ENCODE results near the gene ZNF365. TPM values are rescaled to one million over a fixed set of nuclear protein-coding genes. Genes with fewer than 3 reads are reported as not detected.
"Not testable (repeated sequence)": the region's sequence is repeated elsewhere in the genome, so short reads cannot be mapped to it uniquely, and the experiment has no call there.

ZNF365 gene
- total RNA-seq, 1 donor from 2014 or later = not detected

DNA sequence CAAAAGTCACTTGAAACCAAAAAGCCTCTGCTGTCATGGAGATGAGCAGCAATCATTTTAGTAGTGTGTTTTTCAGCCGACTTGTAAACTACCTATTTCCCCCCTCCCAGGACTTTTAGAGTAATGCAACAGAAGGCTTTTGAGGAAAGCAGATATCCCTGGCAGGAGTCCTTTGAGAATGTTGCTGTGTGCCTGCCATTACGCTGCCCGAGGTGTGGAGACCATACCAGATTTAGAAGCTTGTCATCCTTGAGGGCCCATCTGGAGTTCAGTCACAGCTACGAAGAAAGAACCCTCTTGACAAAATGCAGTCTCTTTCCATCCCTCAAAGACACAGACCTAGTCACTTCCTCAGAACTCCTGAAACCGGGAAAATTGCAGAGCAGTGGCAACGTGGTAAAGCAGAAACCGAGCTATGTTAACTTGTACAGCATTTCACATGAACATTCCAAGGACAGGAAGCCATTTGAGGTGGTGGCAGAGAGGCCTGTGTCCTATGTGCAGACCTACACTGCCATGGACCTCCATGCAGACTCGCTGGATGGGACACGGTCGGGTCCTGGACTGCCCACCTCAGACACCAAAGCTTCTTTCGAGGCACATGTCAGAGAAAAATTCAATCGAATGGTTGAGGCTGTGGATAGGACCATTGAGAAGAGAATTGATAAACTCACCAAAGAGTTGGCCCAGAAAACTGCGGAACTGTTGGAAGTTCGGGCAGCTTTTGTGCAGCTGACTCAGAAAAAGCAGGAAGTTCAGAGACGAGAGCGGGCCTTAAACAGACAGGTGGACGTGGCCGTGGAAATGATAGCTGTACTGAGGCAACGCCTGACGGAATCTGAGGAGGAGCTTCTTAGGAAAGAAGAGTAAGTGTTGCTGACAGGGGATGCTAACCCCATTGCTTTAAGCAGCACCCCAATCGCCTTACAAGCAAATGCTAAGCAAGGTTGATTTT, 2.2 kb downstream of the ZNF365 start:
- no peak for ATAC-seq
- DNase-seq (ENCODE audit: missing footprints) = no peak
- intact Hi-C loops (cut with DNase I) = no loop called here

DNA sequence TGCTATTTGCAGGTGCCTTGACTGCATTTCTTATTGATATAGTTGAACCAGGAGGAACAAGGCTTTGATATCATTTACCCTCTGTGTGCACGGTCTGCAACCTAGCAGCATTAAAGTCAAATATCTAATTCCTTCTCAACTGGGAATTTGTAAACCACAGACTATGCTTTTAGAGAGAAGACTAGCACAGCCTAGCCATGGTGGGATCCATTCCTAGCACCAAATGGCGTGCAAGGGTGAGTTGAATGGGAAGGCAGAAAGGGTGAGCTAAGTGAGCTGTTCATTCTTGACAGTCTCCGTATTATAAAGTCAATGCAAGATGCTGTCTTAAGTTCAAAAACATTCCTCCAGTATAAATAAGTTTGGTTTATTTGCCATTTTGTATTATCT, 2.9 kb downstream of the ZNF365 start:
- intact Hi-C loops (cut with DNase I) = no loop called here
- no peak for DNase-seq (ENCODE audit: missing footprints)
- ATAC-seq = no peak

DNA sequence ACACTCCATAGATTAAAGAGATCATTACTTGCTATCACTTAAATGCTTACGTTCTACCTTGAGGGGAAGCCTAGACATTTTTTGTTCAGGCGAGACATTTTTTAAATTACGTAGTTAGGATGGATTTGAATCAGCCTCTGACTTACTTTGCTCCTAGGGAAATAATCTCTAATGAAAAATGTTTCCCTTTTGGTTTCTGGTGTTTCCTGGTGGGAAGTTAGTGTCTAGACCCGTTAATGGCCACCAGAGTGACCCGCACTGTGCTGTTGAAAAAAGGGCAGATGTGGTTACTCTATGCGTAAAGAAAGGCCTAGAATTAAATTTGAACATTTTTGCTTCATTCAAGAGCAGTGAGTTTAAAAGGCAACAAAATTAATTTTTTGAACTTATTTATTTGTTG, 3.8 kb downstream of the ZNF365 start:
- no peak for DNase-seq (ENCODE audit: missing footprints)
- intact Hi-C loops (cut with DNase I) = no loop called here
- no peak for ATAC-seq

DNA sequence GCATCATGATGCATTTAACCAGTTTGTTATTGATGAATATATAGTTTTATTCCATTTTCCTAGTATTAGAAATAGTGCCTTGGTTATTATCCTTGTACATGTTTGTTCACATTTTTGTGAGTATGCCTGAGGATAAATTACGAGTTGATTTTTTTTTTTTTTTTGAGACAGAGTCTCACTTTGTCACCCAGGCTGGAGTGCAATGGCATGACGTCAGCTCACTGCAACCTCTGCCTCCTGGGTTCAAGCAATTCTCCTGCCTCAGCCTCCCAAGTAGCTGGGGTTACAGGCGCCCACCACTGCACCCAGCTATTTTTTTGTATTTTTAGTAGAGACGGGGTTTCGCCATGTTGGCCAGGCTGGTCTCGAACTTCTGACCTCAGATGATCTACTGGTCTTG, 4.7 kb downstream of the ZNF365 start:
- intact Hi-C loops (cut with DNase I) = not testable (repeated sequence)

DNA sequence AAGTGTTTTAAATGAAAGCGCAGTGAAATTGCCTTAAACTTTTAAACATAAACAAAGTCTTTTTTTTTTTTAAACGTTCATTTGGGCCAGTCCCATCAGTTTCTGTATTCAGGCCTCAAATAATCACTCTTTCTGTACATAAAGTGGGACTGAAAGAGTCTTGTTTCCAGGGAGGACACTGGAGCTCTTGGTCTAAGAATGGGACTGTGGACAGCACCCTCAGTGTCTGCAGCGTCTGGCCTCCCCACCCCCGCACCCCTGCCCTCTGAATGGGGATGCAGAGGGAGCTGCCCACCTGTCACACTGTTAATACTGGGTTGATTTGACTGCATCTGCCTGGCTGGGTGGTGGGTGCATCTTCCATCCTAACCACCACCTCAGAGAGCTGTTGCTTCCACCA, 5.2 kb downstream of the ZNF365 start:
- intact Hi-C loops (cut with DNase I) = no loop called here
- ATAC-seq (no peak), DNase-seq (ENCODE audit: missing footprints) (no peak)

More for the DNA sequence above, 4.7 kb downstream of the ZNF365 start:
- not testable (repeated sequence) for DNase-seq (ENCODE audit: missing footprints); ATAC-seq

DNA sequence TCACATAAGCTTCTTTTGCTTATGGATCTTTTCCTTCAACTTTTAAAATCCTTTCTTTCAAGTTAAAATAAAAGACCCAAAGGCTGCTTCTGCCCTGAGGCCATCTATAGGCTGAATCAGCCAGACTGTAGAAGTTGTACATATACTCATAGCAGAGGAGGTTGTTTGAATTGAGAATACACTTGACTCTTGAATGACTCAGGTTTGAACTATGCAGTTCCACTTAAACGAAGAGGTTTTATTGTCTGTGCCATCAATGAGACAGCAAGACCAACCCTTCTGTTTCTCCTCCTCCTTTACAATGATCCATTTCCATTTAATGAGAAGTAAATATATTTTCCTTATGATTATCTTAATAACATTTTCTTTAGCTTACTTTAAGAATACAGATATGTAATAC, 5.8 kb downstream of the ZNF365 start:
- ATAC-seq = no peak
- intact Hi-C loops (cut with DNase I) = no loop called here
- DNase-seq (ENCODE audit: missing footprints) = no peak

DNA sequence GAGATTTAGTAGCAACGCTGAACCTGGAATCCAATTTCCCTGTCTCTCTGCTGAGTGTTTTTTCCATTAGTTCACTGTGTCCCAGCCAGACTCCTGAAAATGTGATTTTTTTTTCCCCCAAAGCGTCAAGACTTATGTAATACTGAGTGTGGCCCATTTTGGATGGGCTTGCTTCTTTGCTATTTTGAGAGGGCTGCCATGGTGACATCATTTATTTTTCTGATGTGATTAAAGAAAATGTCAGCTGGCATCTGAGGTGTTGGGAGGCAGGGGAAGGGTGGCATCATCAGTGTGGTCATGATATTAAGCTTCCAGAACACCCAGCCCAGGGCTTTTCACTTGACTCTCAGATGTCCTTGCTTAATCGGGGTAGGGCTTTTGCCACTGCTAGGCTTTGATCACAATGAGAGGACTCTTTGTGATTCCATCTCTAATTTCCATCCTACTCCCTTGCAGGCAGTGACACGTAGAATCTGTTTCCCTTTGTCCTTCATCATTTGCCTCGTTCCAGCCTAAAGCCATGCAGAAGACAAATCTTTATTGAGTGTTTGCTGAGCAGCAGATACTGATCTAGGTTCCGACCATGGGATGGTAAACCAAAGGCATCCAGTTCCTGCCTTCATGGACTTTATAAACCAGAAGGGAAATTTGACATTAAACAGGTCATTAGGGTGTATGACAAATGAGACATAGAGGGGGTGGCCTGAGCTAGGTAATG, 7.4 kb downstream of the ZNF365 start:
- DNase-seq (ENCODE audit: missing footprints) (no peak), ATAC-seq (no peak)
- intact Hi-C loops (cut with DNase I) = no loop called here

DNA sequence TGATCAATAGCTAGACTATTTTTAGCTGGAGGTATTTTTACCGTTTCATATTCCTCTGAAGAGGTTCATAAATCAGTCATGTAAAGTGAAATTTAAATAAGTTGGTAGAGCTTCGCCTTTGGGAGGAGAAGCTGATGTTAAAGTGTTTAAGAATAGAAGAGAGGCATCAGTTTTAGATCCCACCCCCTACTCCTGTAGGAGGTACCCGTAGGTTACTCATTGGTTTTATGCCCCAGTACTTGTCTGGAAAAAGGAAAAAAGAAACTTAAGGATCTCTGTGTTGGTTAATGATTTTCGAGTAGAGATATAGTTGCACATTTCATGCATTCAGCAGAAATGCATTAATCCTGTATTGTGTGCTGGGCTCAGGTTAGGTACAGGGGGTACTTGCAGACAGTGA, 8.7 kb downstream of the ZNF365 start:
- intact Hi-C loops (cut with DNase I) = no loop called here
- DNase-seq (ENCODE audit: missing footprints) (no peak), ATAC-seq (no peak)

DNA sequence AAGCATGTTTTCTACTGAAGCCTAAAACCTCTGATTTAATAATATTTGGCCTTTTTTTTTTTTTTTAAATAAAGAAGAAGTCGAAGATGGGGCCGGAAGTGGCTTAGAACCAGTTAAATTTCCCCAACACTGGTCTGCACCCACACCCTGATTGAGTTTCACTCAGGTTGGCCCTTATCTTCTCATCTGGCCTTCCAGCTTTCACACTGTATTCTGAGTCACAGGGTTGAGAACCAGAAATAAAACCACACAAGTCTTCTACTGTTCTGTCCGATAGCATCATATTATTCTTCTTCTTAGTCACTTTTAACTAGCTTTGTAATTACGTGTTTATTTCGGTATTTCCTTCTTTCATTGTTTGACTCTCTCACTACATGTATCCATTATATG, 9.9 kb downstream of the ZNF365 start:
- intact Hi-C loops (cut with DNase I) = no loop called here
- DNase-seq (ENCODE audit: missing footprints) = no peak
- ATAC-seq = no peak

DNA sequence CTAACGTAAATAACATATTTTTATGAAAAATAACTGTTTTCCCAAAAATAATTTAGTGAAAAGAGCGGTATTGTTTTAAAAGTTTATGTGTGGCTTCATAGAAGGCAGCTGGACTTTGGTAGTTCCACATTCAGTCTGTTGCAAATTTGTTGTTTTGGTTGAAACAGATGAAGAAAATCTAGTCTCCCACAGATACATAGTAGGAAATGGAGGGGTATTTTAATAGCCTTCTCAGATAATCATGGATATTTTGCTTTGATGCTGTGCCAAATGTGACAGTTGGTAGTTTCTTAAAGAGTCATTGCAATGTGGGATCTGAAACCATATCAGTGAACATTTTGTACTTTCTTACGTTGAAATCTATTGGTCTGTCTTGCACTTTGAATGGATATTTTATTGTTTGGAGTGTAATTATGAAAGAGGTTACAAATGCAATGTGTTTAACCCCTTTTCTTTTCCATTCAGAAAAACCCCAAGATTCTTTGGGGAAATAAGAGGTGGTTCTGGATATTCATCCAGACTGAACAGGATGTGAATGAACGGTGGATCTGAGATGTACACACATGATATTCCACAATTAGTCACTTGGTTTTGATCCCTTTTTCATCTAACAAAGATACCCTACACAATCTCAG, 10.4 kb downstream of the ZNF365 start:
- no peak for ATAC-seq
- intact Hi-C loops (cut with DNase I) = no loop called here
- DNase-seq (ENCODE audit: missing footprints) = no peak

DNA sequence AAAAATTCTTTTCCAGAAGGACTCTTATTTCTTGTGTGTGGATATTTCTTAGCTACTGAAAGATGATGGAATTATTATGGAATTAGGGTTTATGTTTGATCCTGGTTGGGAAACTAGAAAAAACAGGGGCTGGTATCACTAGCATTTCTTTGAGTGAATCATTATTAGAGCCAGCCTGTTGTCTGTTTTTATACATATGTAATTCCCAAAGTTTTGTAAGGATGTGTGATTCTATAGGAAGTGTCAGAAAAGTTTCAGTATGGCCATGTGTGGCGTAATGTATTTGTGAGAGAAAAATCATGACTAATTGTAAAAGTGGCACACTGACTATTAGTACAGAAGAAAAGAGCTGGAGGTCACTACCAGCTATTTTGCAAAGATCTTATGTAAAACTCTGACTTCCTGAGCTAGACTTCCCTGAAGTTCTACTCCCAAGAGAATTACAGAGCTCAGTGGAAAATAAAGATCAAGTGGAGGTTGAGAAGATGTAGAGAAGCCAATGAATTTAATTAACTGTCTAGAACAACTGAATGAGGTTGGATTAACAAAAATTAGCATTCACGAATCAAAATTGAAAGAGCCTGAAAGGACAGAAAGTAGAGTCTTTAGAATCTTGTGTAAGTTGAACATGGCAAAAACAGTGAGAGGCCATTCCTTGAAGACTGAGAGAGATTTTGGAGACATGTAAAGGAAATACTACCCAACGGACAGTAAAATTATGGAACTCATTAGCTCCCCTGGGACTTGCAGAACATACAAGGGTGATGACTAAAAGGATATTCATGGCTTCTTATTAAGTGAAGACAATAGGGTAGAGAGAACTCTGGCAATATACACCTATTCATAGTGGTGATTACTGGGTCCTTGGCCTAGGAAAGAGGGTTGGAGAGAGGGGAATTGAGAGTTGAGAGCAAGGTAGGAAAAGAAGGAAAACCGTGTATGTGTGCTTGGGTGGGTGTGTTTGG, 12.5 kb downstream of the ZNF365 start:
- DNase-seq (ENCODE audit: missing footprints) = no peak
- intact Hi-C loops (cut with DNase I) = no loop called here
- ATAC-seq = no peak

DNA sequence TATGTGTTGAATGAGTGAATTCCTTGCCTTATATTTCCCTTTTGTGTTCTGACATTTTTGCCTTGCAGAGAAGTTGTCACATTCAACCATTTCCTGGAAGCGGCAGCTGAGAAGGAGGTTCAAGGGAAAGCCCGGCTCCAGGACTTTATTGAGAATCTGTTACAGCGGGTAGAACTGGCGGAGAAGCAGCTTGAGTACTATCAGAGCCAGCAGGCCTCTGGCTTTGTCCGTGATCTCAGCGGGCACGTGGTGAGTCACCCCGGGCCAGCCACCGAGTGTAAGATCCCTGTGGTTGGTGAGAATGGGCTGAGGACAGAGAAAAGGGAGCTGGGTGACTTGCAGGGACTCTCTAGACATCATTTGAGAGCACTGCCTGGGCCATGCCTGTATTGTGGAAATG, 14.2 kb downstream of the ZNF365 start:
- intact Hi-C loops (cut with DNase I) = no loop called here
- DNase-seq (ENCODE audit: missing footprints) = peak; percentile 35

DNA sequence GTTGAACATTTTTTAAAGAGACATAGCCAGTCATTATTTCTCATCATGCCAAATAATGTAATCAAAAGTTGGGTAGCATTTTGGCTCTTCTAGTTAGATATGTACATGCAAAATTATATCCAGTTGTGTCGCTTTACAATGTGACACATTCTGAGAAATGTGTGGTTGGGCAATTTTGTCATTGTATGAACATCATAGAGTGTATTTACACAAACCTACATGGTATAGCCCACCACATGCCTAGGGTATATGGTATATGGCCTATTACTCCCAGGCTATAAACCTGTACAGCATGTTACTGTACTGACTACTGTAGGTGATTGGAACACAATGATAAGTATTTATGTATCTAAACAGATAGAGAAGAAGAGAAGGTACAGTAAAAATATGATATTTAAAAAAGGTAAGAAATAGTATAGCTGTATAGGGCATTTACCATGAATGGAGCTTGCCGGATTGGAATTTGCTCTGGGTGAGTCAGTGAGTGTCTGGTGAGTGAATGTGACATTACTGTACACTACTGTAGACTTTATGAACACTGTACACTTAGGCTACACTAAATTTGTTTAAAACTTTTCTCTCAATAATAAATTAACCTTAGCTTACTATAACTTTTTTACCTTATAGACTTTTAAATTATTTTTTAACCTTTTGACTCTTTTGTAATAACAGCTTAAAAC, 16.5 kb downstream of the ZNF365 start:
- DNase-seq (ENCODE audit: missing footprints) (no peak), ATAC-seq (no peak)
- intact Hi-C loops (cut with DNase I) = no loop called here

More for the DNA sequence above, 14.2 kb downstream of the ZNF365 start:
- no peak for ATAC-seq

DNA sequence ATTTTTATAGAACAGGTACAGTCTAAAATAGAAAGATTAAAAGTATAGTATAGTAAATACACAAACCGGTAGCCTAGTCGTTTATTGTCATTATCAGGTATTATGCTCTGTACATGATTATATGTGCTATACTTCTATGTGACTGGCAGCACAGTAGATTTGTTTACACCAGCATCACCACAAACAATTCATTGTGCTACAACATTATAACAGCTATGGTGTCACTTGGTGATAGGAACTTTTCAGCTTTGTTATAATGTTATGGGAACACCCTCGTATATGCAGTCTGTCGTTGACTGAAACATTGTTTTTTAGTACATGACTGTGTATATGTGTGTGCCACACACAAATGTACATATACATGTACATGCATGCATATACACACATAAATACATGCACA, 19.1 kb downstream of the ZNF365 start:
- intact Hi-C loops (cut with DNase I) = no loop called here
- no peak for DNase-seq (ENCODE audit: missing footprints)
- ATAC-seq = no peak

DNA sequence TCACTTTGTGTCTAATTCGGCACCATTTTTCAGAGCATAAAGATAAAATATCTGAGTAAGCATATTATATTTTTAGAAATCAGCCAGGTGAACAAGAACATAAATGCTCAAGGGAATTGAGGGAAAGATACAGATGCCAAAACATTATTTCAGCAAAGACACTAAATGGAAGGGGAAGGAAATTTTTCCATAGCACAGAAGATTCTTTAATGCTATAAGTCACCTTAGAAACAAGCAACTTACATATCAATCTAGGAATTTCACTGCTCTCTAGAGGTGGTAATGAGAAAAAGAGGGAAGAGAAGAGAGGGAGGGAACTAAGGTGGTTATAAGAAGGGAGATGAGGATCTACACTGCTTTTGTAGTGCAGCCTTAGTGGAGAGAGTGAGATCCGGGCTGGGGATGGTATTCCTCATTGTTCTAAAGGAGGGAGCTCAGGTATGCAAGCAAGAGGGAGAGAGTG, 20.4 kb downstream of the ZNF365 start:
- intact Hi-C loops (cut with DNase I) = no loop called here
- no peak for ATAC-seq
- no peak for DNase-seq (ENCODE audit: missing footprints)

DNA sequence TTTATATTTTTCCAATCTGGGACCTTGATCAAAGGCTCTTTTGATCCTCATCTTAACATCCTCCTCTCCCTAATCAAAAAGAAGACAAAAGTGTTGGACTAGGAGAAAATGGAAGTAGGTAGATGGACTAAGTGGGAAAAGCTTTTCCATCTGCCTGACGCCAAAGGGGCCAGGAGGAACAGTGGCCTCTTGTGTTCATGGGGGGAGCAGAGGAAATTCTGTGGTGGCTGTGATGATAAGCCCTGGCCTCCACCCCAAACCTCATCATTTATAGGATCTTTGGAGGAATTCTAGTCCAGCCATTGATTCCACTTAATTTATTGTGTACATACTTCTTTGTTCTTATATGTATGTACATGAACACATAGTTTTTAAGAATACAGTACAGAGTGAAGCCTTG, 21.7 kb downstream of the ZNF365 start:
- intact Hi-C loops (cut with DNase I) = no loop called here
- no peak for ATAC-seq

DNA sequence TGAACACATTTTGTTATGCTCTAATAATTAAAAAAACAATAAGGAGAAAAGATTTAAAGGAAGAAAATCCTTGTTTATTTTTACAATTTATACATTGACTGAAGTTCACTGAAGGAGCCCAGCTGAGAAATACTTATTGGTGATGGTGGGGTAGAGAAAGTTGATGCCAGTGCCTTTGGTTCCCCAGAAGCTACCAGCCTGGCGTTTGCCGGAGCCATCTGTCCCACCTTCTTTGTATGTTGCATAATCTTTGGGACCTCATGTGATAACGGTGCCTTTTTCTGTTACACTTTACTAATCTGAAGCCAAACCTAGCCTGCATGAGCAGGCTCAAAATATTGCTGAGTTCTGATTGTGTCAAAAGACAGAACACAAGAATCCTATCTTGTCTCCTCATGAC, 22.7 kb downstream of the ZNF365 start:
- intact Hi-C loops (cut with DNase I) = no loop called here
- ATAC-seq (no peak), DNase-seq (ENCODE audit: missing footprints) (no peak)

More for the DNA sequence above, 21.7 kb downstream of the ZNF365 start:
- no peak for DNase-seq (ENCODE audit: missing footprints)

DNA sequence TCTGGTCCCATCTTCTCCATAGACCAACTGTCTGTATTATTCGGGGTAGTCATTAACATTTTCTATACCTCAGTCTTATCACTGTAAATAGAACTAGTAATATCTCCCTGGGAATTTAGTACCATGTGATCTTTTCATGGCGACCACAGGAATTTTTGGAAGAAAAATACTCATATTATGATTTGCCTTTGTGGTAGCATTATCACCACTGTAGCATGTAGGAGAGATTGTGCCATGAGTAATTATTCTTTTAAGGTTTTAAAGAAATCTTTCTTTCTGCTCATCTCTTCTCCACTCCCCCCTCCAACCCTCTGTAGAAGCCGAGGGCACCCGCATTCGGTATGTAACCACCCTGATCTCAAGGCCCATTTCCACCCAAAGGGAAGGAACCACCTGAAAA, 25.0 kb downstream of the ZNF365 start:
- intact Hi-C loops (cut with DNase I) = no loop called here
- DNase-seq (ENCODE audit: missing footprints) (no peak), ATAC-seq (no peak)

Measured in Right ventricle myocardium inferior (tissue), 1 donor.